Activated T-cell treated with anti-CD3 and anti-CD28 coated beads for 24 hours (primary cell): Measurements from ENCODE around the gene OR10A4.
"Not testable (repeated sequence)": the region's sequence is repeated elsewhere in the genome, so short reads cannot be mapped to it uniquely, and the experiment has no call there.

Experiments
- DNase-seq: peaks from one replicate; pipeline ENCODE4 v3.0.0-alpha.2; 2020; ENCODE audit warnings: low read depth

OR10A4 gene

GRCh38 chr11:6876325-6876724, at the start of gene OR10A4:
OR10A4 (plus strand) TSS chr11:6876625; CDS start chr11:6876648, 23 bp downstream.
- DNase-seq = no peak

GRCh38 chr11:6828103-6828502, 48.3 kb upstream of the OR10A4 start:
- no peak for DNase-seq

GRCh38 chr11:6833356-6833755, 43.1 kb upstream of the OR10A4 start:
- no peak for DNase-seq

GRCh38 chr11:6834021-6834420, 42.4 kb upstream of the OR10A4 start:
- DNase-seq = no peak

- DNase-seq = no peak
These were observed 34.7 kb upstream of the OR10A4 start for GRCh38 chr11:6841694-6842093.

- no peak for DNase-seq
These were observed 32.8 kb upstream of the OR10A4 start for GRCh38 chr11:6843670-6844069.

- no peak for DNase-seq
These were observed 32.1 kb upstream of the OR10A4 start for GRCh38 chr11:6844356-6844755.

- DNase-seq = no peak
These were observed 31.0 kb upstream of the OR10A4 start, which contains the start of gene OR10A5 for GRCh38 chr11:6845383-6845782. OR10A5 (plus strand) TSS chr11:6845683; CDS start chr11:6845683, 0 bp downstream.

- DNase-seq = no peak
These were observed 25.9 kb upstream of the OR10A4 start for GRCh38 chr11:6850526-6850925.

- DNase-seq = not testable (repeated sequence)
These were observed 21.6 kb upstream of the OR10A4 start for GRCh38 chr11:6854801-6855200.

GRCh38 chr11:6855971-6856541, 20.4 kb upstream of the OR10A4 start:
- no peak for DNase-seq

GRCh38 chr11:6856871-6857270, 19.6 kb upstream of the OR10A4 start:
- DNase-seq = no peak

GRCh38 chr11:6862961-6863360, 13.5 kb upstream of the OR10A4 start, which contains the start of gene OR10A2:
OR10A2 (plus strand) TSS chr11:6863057; CDS start chr11:6869755, 6,698 bp downstream.
- no peak for DNase-seq

GRCh38 chr11:6864438-6864837, 12.0 kb upstream of the OR10A4 start:
- DNase-seq = no peak

GRCh38 chr11:6871278-6871677, 5.1 kb upstream of the OR10A4 start:
- DNase-seq = no peak

- DNase-seq = no peak
These were observed 664 bp upstream of the OR10A4 start for GRCh38 chr11:6875761-6876160.

GRCh38 chr11:6876914-6877313, 489 bp downstream of the OR10A4 start:
- no peak for DNase-seq

- no peak for DNase-seq
These were observed 6.3 kb downstream of the OR10A4 start for GRCh38 chr11:6882751-6883150.

- DNase-seq = not testable (repeated sequence)
These were observed 11.3 kb downstream of the OR10A4 start for GRCh38 chr11:6887711-6888110.

GRCh38 chr11:6888830-6889229, 12.4 kb downstream of the OR10A4 start:
- DNase-seq = no peak

GRCh38 chr11:6889835-6890234, 13.4 kb downstream of the OR10A4 start:
- DNase-seq = no peak

- DNase-seq = no peak
These were observed 16.0 kb downstream of the OR10A4 start, which contains the start of gene OR2D2 for GRCh38 chr11:6892400-6892799. OR2D2 (minus strand) TSS chr11:6892500; CDS start chr11:6892500, 0 bp downstream.

GRCh38 chr11:6894097-6894496, 17.7 kb downstream of the OR10A4 start:
- DNase-seq = no peak

GRCh38 chr11:6895010-6895409, 18.6 kb downstream of the OR10A4 start:
- no peak for DNase-seq
